Measurements from ENCODE around the gene MAGI2.

MAGI2 gene

GRCh38 chr7:78635026-78635793 is 818.3 kb downstream of the MAGI2 start:
- no peak overlapping the region for H3K27ac ChIP-seq (ENCODE audit: low read length)

DNA sequence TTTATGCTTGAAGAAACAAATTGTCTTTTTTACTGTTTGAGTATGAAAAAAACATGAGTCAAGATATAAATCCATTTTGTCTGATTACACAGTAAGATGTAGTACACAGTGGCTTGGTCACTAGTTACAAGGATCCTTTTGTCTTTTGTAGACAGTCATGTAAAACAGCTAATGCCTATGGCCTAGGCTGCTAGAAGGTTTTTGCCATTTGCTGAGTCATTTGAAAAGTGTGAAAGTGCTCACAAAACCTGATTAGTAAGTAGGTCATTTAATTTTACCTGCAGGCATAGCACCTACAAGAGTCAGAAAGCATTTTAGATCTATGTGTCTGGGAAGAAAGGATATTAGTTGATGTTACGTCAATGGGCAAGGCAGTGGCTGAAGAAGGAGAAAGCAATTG is 819.4 kb downstream of the MAGI2 start:
- Histone ChIP-seq H3K9ac (ENCODE audit: low read depth, low read length) (no peak overlapping the region), H3K9me3 (ENCODE audit: insufficient read depth, low read length, severe bottlenecking) (no peaks in the 10 kb centered on the region), H2AFZ (ENCODE audit: low read depth, low read length) (no peak overlapping the region), H3K4me3 (ENCODE audit: low read depth in 1 of 2, low read length in 2 of 2) (no peak overlapping the region), H3K27ac (ENCODE audit: low read length) (no peak overlapping the region), H3K36me3 (ENCODE audit: insufficient read depth, low read length) (no peaks in the 10 kb centered on the region), H3K79me2 (ENCODE audit: insufficient read depth, low read length) (no peaks in the 10 kb centered on the region), H3K4me1 (ENCODE audit: insufficient read depth, low read length) (no peaks in the 10 kb centered on the region), H3K27me3 (ENCODE audit: insufficient read depth, low read length, poor library complexity) (no peaks in the 10 kb centered on the region), H4K20me1 (ENCODE audit: insufficient read depth, low read length) (no peaks in the 10 kb centered on the region), H3K4me2 (ENCODE audit: insufficient read depth, low read length) (no peak overlapping the region)
- DNase-seq: no peak
- no peak for ATAC-seq (ENCODE audit: insufficient read depth, low read depth)
- no peak for TF ChIP-seq EZH2 (IDR thresholded peaks at IDR 0.05; ENCODE audit: borderline replicate concordance, low read depth, low read length, severe bottlenecking)
- TF ChIP-seq, protein P1, sequence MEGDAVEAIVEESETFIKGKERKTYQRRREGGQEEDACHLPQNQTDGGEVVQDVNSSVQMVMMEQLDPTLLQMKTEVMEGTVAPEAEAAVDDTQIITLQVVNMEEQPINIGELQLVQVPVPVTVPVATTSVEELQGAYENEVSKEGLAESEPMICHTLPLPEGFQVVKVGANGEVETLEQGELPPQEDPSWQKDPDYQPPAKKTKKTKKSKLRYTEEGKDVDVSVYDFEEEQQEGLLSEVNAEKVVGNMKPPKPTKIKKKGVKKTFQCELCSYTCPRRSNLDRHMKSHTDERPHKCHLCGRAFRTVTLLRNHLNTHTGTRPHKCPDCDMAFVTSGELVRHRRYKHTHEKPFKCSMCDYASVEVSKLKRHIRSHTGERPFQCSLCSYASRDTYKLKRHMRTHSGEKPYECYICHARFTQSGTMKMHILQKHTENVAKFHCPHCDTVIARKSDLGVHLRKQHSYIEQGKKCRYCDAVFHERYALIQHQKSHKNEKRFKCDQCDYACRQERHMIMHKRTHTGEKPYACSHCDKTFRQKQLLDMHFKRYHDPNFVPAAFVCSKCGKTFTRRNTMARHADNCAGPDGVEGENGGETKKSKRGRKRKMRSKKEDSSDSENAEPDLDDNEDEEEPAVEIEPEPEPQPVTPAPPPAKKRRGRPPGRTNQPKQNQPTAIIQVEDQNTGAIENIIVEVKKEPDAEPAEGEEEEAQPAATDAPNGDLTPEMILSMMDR (IDR thresholded peaks at IDR 0.05; ENCODE audit: borderline replicate concordance, extremely low read depth, low read length, poor library complexity, severe bottlenecking): no peak

More at GRCh38 chr7:78635026-78635793, 818.3 kb downstream of the MAGI2 start:
- Histone ChIP-seq H3K9me3 (ENCODE audit: insufficient read depth, low read length, severe bottlenecking) (no peaks in the 10 kb centered on the region), H3K4me1 (ENCODE audit: insufficient read depth, low read length) (no peaks in the 10 kb centered on the region), H2AFZ (ENCODE audit: low read depth, low read length) (no peak overlapping the region), H3K79me2 (ENCODE audit: insufficient read depth, low read length) (no peaks in the 10 kb centered on the region), H3K27me3 (ENCODE audit: insufficient read depth, low read length, poor library complexity) (no peaks in the 10 kb centered on the region), H3K36me3 (ENCODE audit: insufficient read depth, low read length) (no peaks in the 10 kb centered on the region), H3K4me3 (ENCODE audit: low read depth in 1 of 2, low read length in 2 of 2) (no peak overlapping the region), H3K9ac (ENCODE audit: low read depth, low read length) (no peak overlapping the region), H4K20me1 (ENCODE audit: insufficient read depth, low read length) (no peaks in the 10 kb centered on the region), H3K4me2 (ENCODE audit: insufficient read depth, low read length) (no peak overlapping the region)
- no peak for ATAC-seq (ENCODE audit: insufficient read depth, low read depth)
- DNase-seq: no peak
- TF ChIP-seq, protein P1 (IDR thresholded peaks at IDR 0.05; ENCODE audit: borderline replicate concordance, extremely low read depth, low read length, poor library complexity, severe bottlenecking): no peak
- TF ChIP-seq EZH2 (IDR thresholded peaks at IDR 0.05; ENCODE audit: borderline replicate concordance, low read depth, low read length, severe bottlenecking): no peak

GRCh38 chr7:78620920-78621319 is 832.5 kb downstream of the MAGI2 start:
- TF ChIP-seq, protein P1 (IDR thresholded peaks at IDR 0.05; ENCODE audit: borderline replicate concordance, extremely low read depth, low read length, poor library complexity, severe bottlenecking): no peak
- no peak for TF ChIP-seq EZH2 (IDR thresholded peaks at IDR 0.05; ENCODE audit: borderline replicate concordance, low read depth, low read length, severe bottlenecking)
- Histone ChIP-seq H3K79me2 (ENCODE audit: insufficient read depth, low read length) (no peaks in the 10 kb centered on the region), H3K4me3 (ENCODE audit: low read depth in 1 of 2, low read length in 2 of 2) (no peak overlapping the region), H3K4me2 (ENCODE audit: insufficient read depth, low read length) (no peak overlapping the region), H3K9ac (ENCODE audit: low read depth, low read length) (no peak overlapping the region), H3K4me1 (ENCODE audit: insufficient read depth, low read length) (no peaks in the 10 kb centered on the region), H2AFZ (ENCODE audit: low read depth, low read length) (no peak overlapping the region), H3K27me3 (ENCODE audit: insufficient read depth, low read length, poor library complexity) (no peaks in the 10 kb centered on the region), H3K36me3 (ENCODE audit: insufficient read depth, low read length) (no peaks in the 10 kb centered on the region), H4K20me1 (ENCODE audit: insufficient read depth, low read length) (no peaks in the 10 kb centered on the region), H3K27ac (ENCODE audit: low read length) (no peak overlapping the region), H3K9me3 (ENCODE audit: insufficient read depth, low read length, severe bottlenecking) (no peaks in the 10 kb centered on the region)
- DNase-seq (peak; percentile 15), ATAC-seq (ENCODE audit: insufficient read depth, low read depth) (peak; percentile 40; the same call in 1 of the 3 replicates)

All from DND-41 (cell line).